A549 treated with Hydrocortisone at 1 μM for 4 hours (cell line): ENCODE data around the gene NRSN1. TPM values are rescaled to one million over a fixed set of nuclear protein-coding genes. Genes with fewer than 3 reads are reported as not detected.

Experiments used
- total RNA-seq: library from RNA; stranded (reverse); fragments of 200-300 nt; extraction: Qiagen RNA extraction; gene quantifications from 5 replicates; pipeline ENCODE4 v1.2.3, GENCODE V29; 2022

The NRSN1 gene
- total RNA-seq, result not detected in 5 replicates

GRCh38 chr6:24125980-24126379, at the start of gene NRSN1:
NRSN1 (plus strand) TSS chr6:24126215; CDS start chr6:24134328, 8,113 bp downstream.

Other genes with a start within 250 kb of the NRSN1 start
- gene DCDC2, start 231.8 kb downstream of the NRSN1 start, total RNA-seq, result 1.9 to 3.7 TPM (median 2.7 TPM) in 5 replicates